Measurements from ENCODE around the gene ATP2B2. TPM values are rescaled to one million over a fixed set of nuclear protein-coding genes. Genes with fewer than 3 reads are reported as not detected.

The ATP2B2 gene
- total and polyA plus RNA-seq, 7 donors: 0.08 to 6.5 (median 0.77) TPM

DNA sequence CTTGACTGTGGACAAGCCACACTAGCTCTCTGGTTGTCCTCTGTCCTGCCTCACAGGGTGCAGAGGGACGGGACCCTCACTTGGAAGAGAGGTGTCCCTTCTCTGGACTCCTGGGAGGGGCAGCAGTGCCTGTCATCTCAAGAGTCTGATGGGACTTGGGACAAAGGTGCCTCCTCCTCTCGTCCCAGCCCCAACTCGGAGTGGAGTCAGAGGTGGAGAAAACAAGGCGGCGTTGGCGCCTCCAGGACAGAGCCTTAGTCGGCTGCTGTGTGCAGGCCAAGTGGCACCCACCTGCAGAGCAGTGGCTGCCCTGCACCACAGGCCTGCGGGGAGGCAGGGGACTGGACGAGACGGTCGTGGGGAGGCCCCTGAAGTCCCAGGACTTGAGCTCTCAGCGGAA, 175.1 kb downstream of the ATP2B2 start:
- H3K36me3 ChIP-seq (ENCODE audit: insufficient read depth in 1 of 2, low read depth in 1 of 2): no peaks in the 10 kb centered on the region
- no peaks in the 10 kb centered on the region for H3K9me3 ChIP-seq
- peaks cover 19% of the 10 kb centered on the region for H3K4me1 ChIP-seq
- peak overlapping the region; percentile 30 for H3K27ac ChIP-seq
- no peak overlapping the region for H3K4me3 ChIP-seq
- intact Hi-C loops (cut with DNase I): no loop called here
- H3K27me3 ChIP-seq (ENCODE audit: insufficient read depth in 3 of 3, low read length in 2 of 3): no peaks in the 10 kb centered on the region
- peak in 1 of 2 donors; percentile 46 for DNase-seq
- TF ChIP-seq, protein P1, sequence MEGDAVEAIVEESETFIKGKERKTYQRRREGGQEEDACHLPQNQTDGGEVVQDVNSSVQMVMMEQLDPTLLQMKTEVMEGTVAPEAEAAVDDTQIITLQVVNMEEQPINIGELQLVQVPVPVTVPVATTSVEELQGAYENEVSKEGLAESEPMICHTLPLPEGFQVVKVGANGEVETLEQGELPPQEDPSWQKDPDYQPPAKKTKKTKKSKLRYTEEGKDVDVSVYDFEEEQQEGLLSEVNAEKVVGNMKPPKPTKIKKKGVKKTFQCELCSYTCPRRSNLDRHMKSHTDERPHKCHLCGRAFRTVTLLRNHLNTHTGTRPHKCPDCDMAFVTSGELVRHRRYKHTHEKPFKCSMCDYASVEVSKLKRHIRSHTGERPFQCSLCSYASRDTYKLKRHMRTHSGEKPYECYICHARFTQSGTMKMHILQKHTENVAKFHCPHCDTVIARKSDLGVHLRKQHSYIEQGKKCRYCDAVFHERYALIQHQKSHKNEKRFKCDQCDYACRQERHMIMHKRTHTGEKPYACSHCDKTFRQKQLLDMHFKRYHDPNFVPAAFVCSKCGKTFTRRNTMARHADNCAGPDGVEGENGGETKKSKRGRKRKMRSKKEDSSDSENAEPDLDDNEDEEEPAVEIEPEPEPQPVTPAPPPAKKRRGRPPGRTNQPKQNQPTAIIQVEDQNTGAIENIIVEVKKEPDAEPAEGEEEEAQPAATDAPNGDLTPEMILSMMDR (IDR thresholded peaks at IDR 0.05): no peak
- 77 to 84% (median 83%) methylated on average over 12 of the region's 12 CpGs for WGBS, 3 donors
- ATAC-seq: no peak

DNA sequence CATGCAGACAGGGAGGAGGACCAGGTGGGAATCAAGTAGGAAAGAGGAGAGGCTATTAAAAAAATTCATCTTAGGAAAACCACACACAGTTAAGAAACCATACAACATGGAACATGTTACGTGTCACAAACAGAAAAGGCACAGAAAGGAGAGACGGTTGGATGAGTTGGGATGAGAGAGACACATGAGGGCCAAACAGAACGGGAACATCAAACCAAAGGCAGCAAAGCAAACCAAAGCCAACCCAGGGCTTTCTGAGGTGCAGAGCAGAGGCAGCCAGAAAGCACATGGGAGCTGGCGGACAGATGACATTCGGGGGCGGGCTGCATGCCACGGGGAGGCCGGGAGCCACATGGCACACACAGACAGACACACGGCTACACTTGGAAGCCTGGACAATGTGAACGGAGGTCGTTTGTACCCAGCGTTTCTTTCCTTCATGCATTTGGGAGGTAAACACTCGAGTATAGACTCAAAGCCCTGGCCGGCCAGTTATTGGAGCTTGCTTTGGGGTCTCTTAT, 175.8 kb downstream of the ATP2B2 start:
- Histone ChIP-seq H3K27me3 (ENCODE audit: insufficient read depth in 3 of 3, low read length in 2 of 3) (no peaks in the 10 kb centered on the region), H3K36me3 (ENCODE audit: insufficient read depth in 1 of 2, low read depth in 1 of 2) (no peaks in the 10 kb centered on the region), H3K9me3 (no peaks in the 10 kb centered on the region), H3K4me3 (no peak overlapping the region), H3K4me1 (peaks cover 12% of the 10 kb centered on the region), H3K27ac (peak overlapping the region; percentile 30)
- ATAC-seq: peak; percentile 28 to 63 (median 40)
- peak in 1 of 2 donors; percentile 73 for DNase-seq
- whole genome bisulfite sequencing, 3 donors: 29 to 38% (median 34%) methylated on average over 14 of the region's 14 CpGs
- intact Hi-C loops (cut with DNase I): loop anchor here in 1 of 2 donors (10.0 kb wide), 1 partner anchor 305 kb away; the partner anchor contains the start of gene FANCD2
- TF ChIP-seq, protein P1 (IDR thresholded peaks at IDR 0.05): no peak

DNA sequence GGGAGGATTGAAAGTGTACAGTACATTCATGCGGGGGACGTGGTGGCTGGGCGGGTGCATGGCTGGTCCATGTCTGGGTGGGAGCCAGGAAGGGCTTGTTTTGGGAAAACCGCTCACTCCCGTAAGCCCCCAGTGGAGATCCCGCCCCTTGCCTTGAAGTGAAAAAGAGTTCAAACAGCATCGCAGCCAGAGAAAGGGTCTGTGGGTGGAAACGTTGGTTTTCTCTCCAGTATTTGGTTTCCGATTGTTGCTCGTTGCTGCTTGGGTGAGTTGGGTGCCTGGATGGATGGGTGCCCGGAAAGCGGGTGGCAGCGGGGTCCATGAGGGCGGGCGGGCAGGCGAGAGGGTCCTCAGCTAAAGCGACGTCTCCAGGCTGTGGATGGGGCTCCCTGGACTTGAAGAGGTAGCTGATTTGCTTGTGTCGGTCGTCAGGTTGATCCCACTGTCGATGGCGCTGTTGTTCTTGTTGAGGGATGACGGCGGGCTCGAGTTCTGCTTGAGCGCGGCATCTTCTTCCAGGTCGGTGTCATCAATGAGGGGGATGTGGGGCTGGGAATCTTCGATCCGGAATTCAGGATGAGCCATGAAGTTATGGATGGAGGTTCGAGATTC, 176.8 kb downstream of the ATP2B2 start:
- intact Hi-C loops (cut with DNase I): loop anchor here in 1 of 2 donors (10.0 kb wide), 1 partner anchor 304 kb away; the partner anchor contains the start of gene FANCD2
- H3K4me1 ChIP-seq: peaks cover 3% of the 10 kb centered on the region
- 53 to 57% (median 55%) methylated on average over 31 of the region's 31 CpGs for WGBS, 3 donors
- no peaks in the 10 kb centered on the region for H3K9me3 ChIP-seq
- H3K36me3 ChIP-seq (ENCODE audit: insufficient read depth in 1 of 2, low read depth in 1 of 2): no peaks in the 10 kb centered on the region
- H3K4me3 ChIP-seq: no peak overlapping the region
- ATAC-seq (no peak), DNase-seq (peak in 1 of 2 donors; percentile 47)
- H3K27ac ChIP-seq: no peak overlapping the region
- no peaks in the 10 kb centered on the region for H3K27me3 ChIP-seq (ENCODE audit: insufficient read depth in 3 of 3, low read length in 2 of 3)
- TF ChIP-seq, protein P1 (IDR thresholded peaks at IDR 0.05): no peak

DNA sequence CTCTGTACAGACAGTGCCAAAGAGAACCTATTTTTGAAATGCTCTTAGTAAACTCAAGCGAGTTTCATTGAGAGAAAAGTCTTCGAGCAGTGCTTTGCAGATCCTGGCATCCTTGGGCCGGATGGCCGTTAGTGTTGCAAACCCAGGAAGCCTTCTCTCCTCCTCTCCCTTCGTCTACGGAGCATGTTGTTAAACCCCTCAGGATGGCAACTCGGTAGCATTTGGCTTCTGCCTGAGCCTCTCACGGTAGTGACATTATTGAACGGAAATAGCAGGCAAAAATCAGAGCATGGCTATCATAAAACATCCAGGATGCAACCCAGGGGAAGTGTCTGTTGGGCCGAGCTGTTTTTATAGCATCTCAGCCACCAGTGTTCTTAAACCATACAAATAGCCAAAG, 177.8 kb downstream of the ATP2B2 start:
- TF ChIP-seq, protein P1 (IDR thresholded peaks at IDR 0.05): no peak
- no peak for DNase-seq
- no peak for ATAC-seq
- no peak overlapping the region for H3K27ac ChIP-seq
- intact Hi-C loops (cut with DNase I): loop anchor here in 1 of 2 donors (10.0 kb wide), 1 partner anchor 303 kb away; the partner anchor contains the start of gene FANCD2
- no peaks in the 10 kb centered on the region for H3K27me3 ChIP-seq (ENCODE audit: insufficient read depth in 3 of 3, low read length in 2 of 3)
- 53 to 56% (median 56%) methylated on average over 10 of the region's 10 CpGs for WGBS, 3 donors
- H3K36me3 ChIP-seq (ENCODE audit: insufficient read depth in 1 of 2, low read depth in 1 of 2): no peaks in the 10 kb centered on the region
- H3K4me3 ChIP-seq: no peak overlapping the region
- no peaks in the 10 kb centered on the region for H3K9me3 ChIP-seq
- no peaks in the 10 kb centered on the region for H3K4me1 ChIP-seq

All from psoas muscle (tissue), 8 donors.